ENCODE data around the gene KRTAP22-2. TPM values are rescaled to one million over a fixed set of nuclear protein-coding genes. Genes with fewer than 3 reads are reported as not detected.

The KRTAP22-2 gene
- total and polyA plus RNA-seq, 2 of the 8 experiments (the other 6 are each of a cell fraction or from before 2014, with no cell fraction given), result not detected

DNA sequence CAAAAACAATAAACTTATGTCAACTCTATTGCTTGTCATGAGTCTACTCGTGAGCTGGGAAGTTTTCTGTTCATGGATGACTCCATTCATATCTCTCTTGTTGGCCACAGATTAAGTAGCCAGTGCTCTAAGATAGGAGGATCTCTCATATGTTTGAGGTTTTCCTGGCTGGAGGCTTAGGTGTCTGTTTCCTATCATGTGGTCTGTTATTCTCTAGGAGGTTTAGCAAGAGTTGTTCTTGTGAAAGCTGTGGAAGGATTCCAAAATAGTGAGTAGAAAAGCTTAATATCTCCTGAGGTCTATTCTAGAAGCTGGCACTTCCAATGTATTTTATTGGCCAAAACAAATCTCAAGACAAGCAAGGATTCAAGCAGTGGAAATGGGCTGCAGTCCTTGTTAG, 39.0 kb upstream of the KRTAP22-2 start:
- Histone ChIP-seq H3K4me3 (ENCODE audit: extremely low read depth in 1 of 4, insufficient read depth in 2 of 4, low read depth in 3 of 4, low read length in 4 of 4) (no peak overlapping the region), H3K18ac (ENCODE audit: extremely low read depth, low read length) (no peak overlapping the region), H3K27me3 (replicated peaks in 1 of 4; ENCODE audit: control insufficient read depth in 3 of 4, extremely low read depth in 1 of 4, insufficient read depth in 3 of 4, low read length in 3 of 4) (peaks cover 0 to 1% (median 0%) of the 10 kb centered on the region in 4 experiments; a peak in 1 of 7 replicates), H2BK20ac (ENCODE audit: low read length) (no peak overlapping the region), H3K9me3 (ENCODE audit: insufficient read depth in 2 of 2, low read depth in 1 of 2, low read length in 1 of 2) (peaks cover 7% of the 10 kb centered on the region in 2 experiments), H3K4ac (replicated peaks; ENCODE audit: insufficient read length, low read depth, low read length) (no peak overlapping the region), H3K56ac (replicated peaks; ENCODE audit: insufficient read length, low read depth, low read length) (no peak overlapping the region), H3K79me2 (ENCODE audit: control insufficient read depth in 1 of 2, insufficient read depth in 2 of 2, low read length in 2 of 2) (no peaks in the 10 kb centered on the region), H2AFZ (ENCODE audit: low read length) (no peak overlapping the region), H4K20me1 (replicated peaks in 1 of 2; ENCODE audit: control insufficient read depth in 1 of 2, insufficient read depth in 2 of 2, low read length in 2 of 2) (no peaks in the 10 kb centered on the region), H3K27ac (ENCODE audit: low read depth, low read length) (no peak overlapping the region), H4K91ac (replicated peaks; ENCODE audit: insufficient read length, low read length) (no peak overlapping the region), H3K4me1 (replicated peaks in 1 of 4; ENCODE audit: control insufficient read depth in 3 of 4, insufficient read depth in 4 of 4, low read length in 3 of 4) (peaks cover 0 to 2% (median 0%) of the 10 kb centered on the region in 4 experiments; a peak in 2 of 7 replicates), H2BK120ac (replicated peaks; ENCODE audit: low read depth, low read length) (no peak overlapping the region), H3K14ac (ENCODE audit: insufficient read length) (no peak overlapping the region), H3K4me2 (ENCODE audit: insufficient read depth in 1 of 2, low read depth in 2 of 2, low read length in 2 of 2) (no peak overlapping the region), H2BK15ac (ENCODE audit: low read length) (no peak overlapping the region), H4K5ac (ENCODE audit: insufficient read length, low read depth, low read length) (no peak overlapping the region), H3K23ac (ENCODE audit: insufficient read length) (no peak overlapping the region), H2AK5ac (ENCODE audit: low read depth, low read length) (no peak overlapping the region), H3K36me3 (ENCODE audit: control insufficient read depth in 2 of 4, insufficient read depth in 4 of 4, low read length in 3 of 4) (no peaks in the 10 kb centered on the region), H2BK5ac (ENCODE audit: low read depth, low read length) (no peak overlapping the region), H4K8ac (ENCODE audit: extremely low read depth, insufficient read depth, low read length) (no peak overlapping the region), H3K23me2 (ENCODE audit: low read depth, low read length) (no peaks in the 10 kb centered on the region), H3K79me1 (ENCODE audit: low read depth, low read length) (no peaks in the 10 kb centered on the region), H2BK12ac (ENCODE audit: low read depth, low read length) (no peak overlapping the region), H3K9ac (replicated peaks in 1 of 4; ENCODE audit: extremely low read depth in 1 of 4, low read depth in 3 of 4, low read length in 3 of 4) (no peak overlapping the region)
- POLR2A ChIA-PET (ENCODE audit: partially characterized antibody), result no interaction called here
- CTCF ChIA-PET (ENCODE audit: partially characterized antibody), result no interaction called here
- DNase-seq (ENCODE audit: low read depth in 1 of 2, low spot score in 2 of 2) (no peak), FAIRE-seq (no peak)
- 83% methylated on average over 1 of the region's 1 CpG; no CpG with 5 or more reads in 1 of the 2 experiments for WGBS, 2 experiments (ENCODE audit: extremely low coverage in 1 of 2, insufficient coverage in 1 of 2, insufficient read length in 1 of 2, insufficient replicate concordance in 2 of 2, low coverage in 1 of 2, low lambda C conversion rate in 2 of 2, missing lambda C conversion rate in 1 of 2)
- TF ChIP-seq HDAC6 (IDR thresholded peaks at IDR 0.05; ENCODE audit: low read depth, low read length) (no peak), GTF2F1 (IDR thresholded peaks at IDR 0.05; ENCODE audit: borderline replicate concordance, low read depth, low read length) (no peak), JUND (IDR thresholded peaks at IDR 0.05; ENCODE audit: low read length) (no peak), CBX5 (IDR thresholded peaks at IDR 0.05; ENCODE audit: low read depth, low read length) (no peak), SP1 (IDR thresholded peaks at IDR 0.05; ENCODE audit: low read depth, low read length) (no peak), ASH2L (IDR thresholded peaks at IDR 0.05; ENCODE audit: low read length) (no peak), SIX5 (IDR thresholded peaks at IDR 0.05; ENCODE audit: low read depth, low read length) (no peak), NANOG (IDR thresholded peaks at IDR 0.05; ENCODE audit: insufficient read depth, low read depth, low read length, poor library complexity, severe bottlenecking) (no peak), SP2 (IDR thresholded peaks at IDR 0.05; ENCODE audit: low read length) (no peak), RNF2 (IDR thresholded peaks at IDR 0.05; ENCODE audit: borderline replicate concordance, low read depth, low read length, missing control alignments, poor library complexity, severe bottlenecking) (no peak), RXRA (IDR thresholded peaks at IDR 0.05; ENCODE audit: insufficient read depth, low read depth, low read length) (no peak)
- TF ChIP-seq, protein P1, sequence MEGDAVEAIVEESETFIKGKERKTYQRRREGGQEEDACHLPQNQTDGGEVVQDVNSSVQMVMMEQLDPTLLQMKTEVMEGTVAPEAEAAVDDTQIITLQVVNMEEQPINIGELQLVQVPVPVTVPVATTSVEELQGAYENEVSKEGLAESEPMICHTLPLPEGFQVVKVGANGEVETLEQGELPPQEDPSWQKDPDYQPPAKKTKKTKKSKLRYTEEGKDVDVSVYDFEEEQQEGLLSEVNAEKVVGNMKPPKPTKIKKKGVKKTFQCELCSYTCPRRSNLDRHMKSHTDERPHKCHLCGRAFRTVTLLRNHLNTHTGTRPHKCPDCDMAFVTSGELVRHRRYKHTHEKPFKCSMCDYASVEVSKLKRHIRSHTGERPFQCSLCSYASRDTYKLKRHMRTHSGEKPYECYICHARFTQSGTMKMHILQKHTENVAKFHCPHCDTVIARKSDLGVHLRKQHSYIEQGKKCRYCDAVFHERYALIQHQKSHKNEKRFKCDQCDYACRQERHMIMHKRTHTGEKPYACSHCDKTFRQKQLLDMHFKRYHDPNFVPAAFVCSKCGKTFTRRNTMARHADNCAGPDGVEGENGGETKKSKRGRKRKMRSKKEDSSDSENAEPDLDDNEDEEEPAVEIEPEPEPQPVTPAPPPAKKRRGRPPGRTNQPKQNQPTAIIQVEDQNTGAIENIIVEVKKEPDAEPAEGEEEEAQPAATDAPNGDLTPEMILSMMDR (IDR thresholded peaks at IDR 0.05; ENCODE audit: control extremely low read depth in 1 of 3, insufficient read depth in 1 of 3, low read depth in 1 of 3, low read length in 3 of 3), result no peak
